ENCODE data around the gene PACRG.

- TF ChIP-seq CTCF (IDR thresholded peaks at IDR 0.05; ENCODE audit: poor library complexity, severe bottlenecking) (no peak), EZH2 (IDR thresholded peaks at IDR 0.05; ENCODE audit: borderline replicate concordance, insufficient read depth, low read length, poor library complexity, severe bottlenecking) (no peak), EP300 (conservative IDR thresholded peaks at IDR 0.05; ENCODE audit: poor library complexity, severe bottlenecking) (no peak)
These were observed 609.2 kb downstream of the PACRG start for GRCh38 chr6:163336961-163337360.

All from neural cell (in vitro differentiated cells).